Measurements from ENCODE around the gene ZNF524.

ZNF524 gene

DNA sequence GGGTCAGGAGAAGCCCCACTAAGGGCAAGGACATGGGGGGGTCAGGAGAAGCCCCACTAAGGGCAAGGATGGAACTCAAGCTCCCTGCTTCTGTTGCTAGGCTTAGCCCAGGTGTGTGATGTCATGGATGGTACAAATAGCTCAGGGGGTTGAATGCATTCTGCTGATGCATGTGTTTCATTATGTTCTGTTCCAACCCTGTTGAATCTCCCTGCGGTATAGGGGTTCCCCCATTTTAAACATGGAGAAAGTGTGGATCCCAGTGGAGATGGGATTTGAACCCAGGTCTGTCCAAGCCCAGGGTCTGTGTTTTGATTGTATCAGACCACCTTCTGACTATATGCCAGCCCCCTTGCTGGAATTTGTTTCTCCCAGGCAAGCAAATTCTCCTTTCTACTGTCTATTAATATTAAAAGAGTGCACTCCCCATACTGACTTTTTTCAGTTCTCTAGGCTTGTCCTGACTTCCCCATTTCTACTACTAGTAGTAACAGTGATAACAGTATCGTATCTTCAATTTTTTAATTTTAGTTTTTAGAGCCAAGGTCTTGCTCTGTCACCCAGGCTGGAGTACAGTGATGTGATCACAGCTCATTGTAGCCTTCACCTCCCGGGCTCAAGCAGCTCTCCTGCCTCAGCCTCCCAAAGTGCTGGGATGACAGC lies 12.0 kb downstream of the ZNF524 start:
- Histone ChIP-seq H3K36me3 (ENCODE audit: control insufficient read depth, insufficient read depth, low read length) (peaks cover 27% of the 10 kb centered on the region), H3K4me3 (ENCODE audit: low read length) (no peak overlapping the region), H3K27ac (ENCODE audit: low read length) (no peak overlapping the region), H3K27me3 (ENCODE audit: control insufficient read depth, insufficient read depth, low read length) (no peaks in the 10 kb centered on the region), H3K4me1 (ENCODE audit: control insufficient read depth, insufficient read depth, low read length) (no peaks in the 10 kb centered on the region), H3K9me3 (ENCODE audit: control insufficient read depth, insufficient read depth, low read length) (no peaks in the 10 kb centered on the region)
- no peak for DNase-seq (ENCODE audit: low read depth, low spot score)
- no CpG with 5 or more reads among the region's 3 CpGs for WGBS (ENCODE audit: insufficient coverage, insufficient read length)

- peaks cover 27% of the 10 kb centered on the region for H3K36me3 ChIP-seq (ENCODE audit: control insufficient read depth, insufficient read depth, low read length)
- H3K27me3 ChIP-seq (ENCODE audit: control insufficient read depth, insufficient read depth, low read length): no peaks in the 10 kb centered on the region
- H3K27ac ChIP-seq (ENCODE audit: low read length): no peak overlapping the region
- no peaks in the 10 kb centered on the region for H3K4me1 ChIP-seq (ENCODE audit: control insufficient read depth, insufficient read depth, low read length)
- no CpG with 5 or more reads among the region's 27 CpGs for whole genome bisulfite sequencing (ENCODE audit: insufficient coverage, insufficient read length)
- no peak overlapping the region for H3K4me3 ChIP-seq (ENCODE audit: low read length)
- DNase-seq (ENCODE audit: low read depth, low spot score): no peak
- H3K9me3 ChIP-seq (ENCODE audit: control insufficient read depth, insufficient read depth, low read length): no peaks in the 10 kb centered on the region
These were observed 13.3 kb downstream of the ZNF524 start for GRCh38 chr19:55613396-55613795.

DNA sequence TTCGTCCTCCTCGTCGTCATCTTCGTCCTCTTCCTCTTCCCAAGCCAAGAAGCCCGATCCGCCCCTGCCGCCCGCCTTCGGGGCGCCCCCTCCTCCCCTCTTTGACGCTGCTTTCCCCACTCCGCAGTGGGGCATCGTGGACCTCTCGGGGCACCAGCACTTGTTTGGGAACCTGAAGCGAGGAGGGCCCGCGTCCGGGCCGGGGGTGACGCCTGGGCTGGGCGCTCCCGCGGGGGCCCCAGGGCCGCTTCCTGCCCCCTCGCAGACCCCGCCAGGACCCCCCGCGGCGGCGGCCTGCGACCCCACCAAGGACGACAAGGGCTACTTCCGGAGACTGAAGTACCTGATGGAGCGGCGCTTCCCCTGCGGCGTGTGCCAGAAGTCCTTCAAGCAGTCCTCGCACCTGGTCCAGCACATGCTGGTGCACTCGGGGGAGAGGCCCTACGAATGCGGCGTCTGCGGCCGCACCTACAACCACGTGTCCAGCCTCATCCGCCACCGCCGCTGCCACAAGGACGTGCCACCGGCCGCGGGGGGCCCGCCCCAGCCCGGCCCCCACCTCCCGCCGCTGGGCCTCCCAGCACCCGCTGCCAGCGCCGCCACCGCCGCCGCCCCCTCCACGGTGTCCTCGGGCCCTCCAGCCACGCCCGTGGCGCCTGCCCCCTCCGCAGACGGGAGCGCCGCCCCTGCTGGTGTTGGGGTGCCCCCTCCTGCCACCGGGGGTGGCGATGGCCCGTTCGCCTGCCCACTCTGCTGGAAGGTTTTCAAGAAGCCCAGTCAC lies 14.0 kb downstream of the ZNF524 start:
- WGBS (ENCODE audit: insufficient coverage, insufficient read length): 100% methylated on average over 1 of the region's 75 CpGs
- no peak for DNase-seq (ENCODE audit: low read depth, low spot score)
- Histone ChIP-seq H3K27ac (ENCODE audit: low read length) (no peak overlapping the region), H3K4me1 (ENCODE audit: control insufficient read depth, insufficient read depth, low read length) (no peaks in the 10 kb centered on the region), H3K36me3 (ENCODE audit: control insufficient read depth, insufficient read depth, low read length) (peaks cover 27% of the 10 kb centered on the region), H3K27me3 (ENCODE audit: control insufficient read depth, insufficient read depth, low read length) (no peaks in the 10 kb centered on the region), H3K4me3 (ENCODE audit: low read length) (no peak overlapping the region), H3K9me3 (ENCODE audit: control insufficient read depth, insufficient read depth, low read length) (no peaks in the 10 kb centered on the region)

GRCh38 chr19:55614711-55615542 lies 14.8 kb downstream of the ZNF524 start:
- WGBS (ENCODE audit: insufficient coverage, insufficient read length): no CpG with 5 or more reads among the region's 98 CpGs
- Histone ChIP-seq H3K36me3 (ENCODE audit: control insufficient read depth, insufficient read depth, low read length) (peaks cover 27% of the 10 kb centered on the region), H3K9me3 (ENCODE audit: control insufficient read depth, insufficient read depth, low read length) (no peaks in the 10 kb centered on the region), H3K4me1 (ENCODE audit: control insufficient read depth, insufficient read depth, low read length) (no peaks in the 10 kb centered on the region), H3K27ac (ENCODE audit: low read length) (no peak overlapping the region), H3K27me3 (ENCODE audit: control insufficient read depth, insufficient read depth, low read length) (no peaks in the 10 kb centered on the region), H3K4me3 (ENCODE audit: low read length) (no peak overlapping the region)
- DNase-seq (ENCODE audit: low read depth, low spot score): no peak

DNA sequence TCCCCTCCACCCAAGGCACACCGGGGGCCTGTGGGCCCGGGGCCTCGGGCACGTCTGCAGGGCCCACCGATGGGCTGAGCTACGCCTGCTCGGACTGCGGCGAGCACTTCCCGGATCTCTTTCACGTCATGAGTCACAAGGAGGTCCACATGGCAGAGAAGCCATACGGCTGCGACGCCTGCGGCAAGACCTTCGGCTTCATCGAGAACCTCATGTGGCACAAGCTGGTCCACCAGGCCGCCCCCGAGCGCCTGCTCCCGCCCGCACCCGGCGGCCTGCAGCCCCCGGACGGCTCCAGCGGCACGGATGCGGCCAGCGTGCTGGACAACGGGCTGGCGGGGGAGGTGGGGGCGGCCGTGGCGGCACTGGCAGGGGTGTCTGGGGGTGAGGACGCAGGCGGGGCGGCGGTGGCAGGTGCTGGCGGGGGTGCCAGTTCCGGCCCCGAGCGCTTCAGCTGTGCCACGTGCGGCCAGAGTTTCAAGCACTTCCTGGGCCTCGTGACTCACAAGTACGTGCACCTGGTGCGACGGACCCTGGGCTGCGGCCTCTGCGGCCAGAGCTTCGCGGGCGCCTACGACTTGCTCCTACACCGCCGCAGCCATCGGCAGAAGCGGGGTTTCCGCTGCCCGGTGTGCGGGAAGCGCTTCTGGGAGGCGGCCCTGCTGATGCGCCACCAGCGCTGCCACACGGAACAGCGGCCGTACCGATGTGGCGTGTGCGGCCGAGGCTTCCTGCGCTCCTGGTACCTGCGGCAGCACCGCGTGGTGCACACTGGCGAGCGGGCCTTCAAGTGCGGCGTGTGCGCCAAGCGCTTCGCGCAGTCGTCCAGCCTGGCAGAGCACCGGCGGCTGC lies 15.7 kb downstream of the ZNF524 start:
- Histone ChIP-seq H3K4me1 (ENCODE audit: control insufficient read depth, insufficient read depth, low read length) (no peaks in the 10 kb centered on the region), H3K36me3 (ENCODE audit: control insufficient read depth, insufficient read depth, low read length) (peaks cover 27% of the 10 kb centered on the region), H3K27ac (ENCODE audit: low read length) (no peak overlapping the region), H3K4me3 (ENCODE audit: low read length) (no peak overlapping the region), H3K27me3 (ENCODE audit: control insufficient read depth, insufficient read depth, low read length) (no peaks in the 10 kb centered on the region), H3K9me3 (ENCODE audit: control insufficient read depth, insufficient read depth, low read length) (no peaks in the 10 kb centered on the region)
- no peak for DNase-seq (ENCODE audit: low read depth, low spot score)
- WGBS (ENCODE audit: insufficient coverage, insufficient read length): no CpG with 5 or more reads among the region's 88 CpGs

DNA sequence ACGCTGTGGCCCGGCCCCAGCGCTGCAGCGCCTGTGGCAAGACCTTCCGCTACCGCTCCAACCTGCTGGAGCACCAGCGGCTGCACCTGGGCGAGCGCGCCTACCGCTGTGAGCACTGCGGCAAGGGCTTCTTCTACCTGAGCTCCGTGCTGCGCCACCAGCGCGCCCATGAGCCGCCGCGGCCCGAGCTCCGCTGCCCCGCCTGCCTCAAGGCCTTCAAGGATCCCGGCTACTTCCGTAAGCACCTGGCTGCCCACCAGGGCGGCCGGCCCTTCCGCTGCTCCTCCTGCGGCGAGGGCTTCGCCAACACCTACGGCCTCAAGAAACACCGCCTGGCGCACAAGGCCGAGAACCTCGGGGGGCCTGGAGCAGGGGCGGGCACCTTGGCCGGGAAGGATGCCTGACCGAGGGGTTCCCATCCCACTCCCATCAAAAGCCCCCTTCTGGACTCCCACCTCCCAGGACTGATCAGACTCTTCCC lies 16.3 kb downstream of the ZNF524 start:
- no peak for DNase-seq (ENCODE audit: low read depth, low spot score)
- WGBS (ENCODE audit: insufficient coverage, insufficient read length): no CpG with 5 or more reads among the region's 38 CpGs
- no peaks in the 10 kb centered on the region for H3K4me1 ChIP-seq (ENCODE audit: control insufficient read depth, insufficient read depth, low read length)
- H3K9me3 ChIP-seq (ENCODE audit: control insufficient read depth, insufficient read depth, low read length): no peaks in the 10 kb centered on the region
- H3K27me3 ChIP-seq (ENCODE audit: control insufficient read depth, insufficient read depth, low read length): no peaks in the 10 kb centered on the region
- no peak overlapping the region for H3K27ac ChIP-seq (ENCODE audit: low read length)
- H3K4me3 ChIP-seq (ENCODE audit: low read length): no peak overlapping the region
- peaks cover 27% of the 10 kb centered on the region for H3K36me3 ChIP-seq (ENCODE audit: control insufficient read depth, insufficient read depth, low read length)

DNA sequence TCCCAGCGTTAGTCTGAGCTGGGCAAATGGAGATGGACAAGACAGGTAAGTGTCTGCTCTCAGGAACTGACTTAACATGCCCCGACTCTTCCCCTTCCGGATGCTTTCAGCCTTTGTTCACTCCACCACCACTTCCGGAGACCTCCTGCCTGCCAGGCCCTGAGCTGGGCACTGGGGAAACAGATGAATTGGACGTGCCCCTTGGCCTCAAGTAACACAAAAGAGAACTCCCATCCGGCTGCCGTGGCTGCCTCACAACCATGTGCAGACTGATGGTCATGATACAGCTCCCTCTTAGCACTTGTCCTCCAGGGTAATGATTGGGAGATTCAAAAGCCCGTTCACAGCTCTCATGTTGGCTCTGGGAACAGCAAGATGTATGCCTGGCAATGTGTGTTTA lies 17.3 kb downstream of the ZNF524 start:
- Histone ChIP-seq H3K27ac (ENCODE audit: low read length) (no peak overlapping the region), H3K36me3 (ENCODE audit: control insufficient read depth, insufficient read depth, low read length) (peaks cover 27% of the 10 kb centered on the region), H3K27me3 (ENCODE audit: control insufficient read depth, insufficient read depth, low read length) (no peaks in the 10 kb centered on the region), H3K4me1 (ENCODE audit: control insufficient read depth, insufficient read depth, low read length) (no peaks in the 10 kb centered on the region), H3K4me3 (ENCODE audit: low read length) (no peak overlapping the region), H3K9me3 (ENCODE audit: control insufficient read depth, insufficient read depth, low read length) (no peaks in the 10 kb centered on the region)
- no CpG with 5 or more reads among the region's 8 CpGs for WGBS (ENCODE audit: insufficient coverage, insufficient read length)
- DNase-seq (ENCODE audit: low read depth, low spot score): no peak

- WGBS (ENCODE audit: insufficient coverage, insufficient read length): no CpG with 5 or more reads among the region's 7 CpGs
- no peak overlapping the region for H3K27ac ChIP-seq (ENCODE audit: low read length)
- DNase-seq (ENCODE audit: low read depth, low spot score): no peak
- no peaks in the 10 kb centered on the region for H3K4me1 ChIP-seq (ENCODE audit: control insufficient read depth, insufficient read depth, low read length)
- peaks cover 27% of the 10 kb centered on the region for H3K36me3 ChIP-seq (ENCODE audit: control insufficient read depth, insufficient read depth, low read length)
- H3K27me3 ChIP-seq (ENCODE audit: control insufficient read depth, insufficient read depth, low read length): no peaks in the 10 kb centered on the region
- H3K4me3 ChIP-seq (ENCODE audit: low read length): no peak overlapping the region
- H3K9me3 ChIP-seq (ENCODE audit: control insufficient read depth, insufficient read depth, low read length): no peaks in the 10 kb centered on the region
These were observed 18.3 kb downstream of the ZNF524 start for GRCh38 chr19:55618426-55618825.

DNA sequence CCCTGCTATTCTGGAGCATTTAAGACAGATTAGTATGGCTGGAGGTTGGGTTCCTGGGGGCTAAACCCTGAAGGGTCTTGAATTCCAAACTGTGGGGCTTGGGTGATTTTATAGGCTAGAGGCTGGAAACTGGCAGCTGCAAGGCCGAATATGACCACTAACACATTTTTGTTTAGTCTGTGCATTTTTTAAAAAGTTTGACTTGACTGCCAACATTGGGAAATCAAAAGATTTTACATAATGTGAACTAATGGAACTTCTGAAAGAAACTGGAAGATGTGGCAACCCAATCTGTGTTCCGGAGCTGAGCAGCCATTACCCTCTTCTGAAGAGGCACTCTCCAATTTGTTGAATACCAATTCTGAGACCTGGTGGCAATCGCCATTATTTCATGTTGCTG lies 19.2 kb downstream of the ZNF524 start:
- H3K36me3 ChIP-seq (ENCODE audit: control insufficient read depth, insufficient read depth, low read length): peaks cover 22% of the 10 kb centered on the region
- no peaks in the 10 kb centered on the region for H3K9me3 ChIP-seq (ENCODE audit: control insufficient read depth, insufficient read depth, low read length)
- no CpG with 5 or more reads among the region's 3 CpGs for WGBS (ENCODE audit: insufficient coverage, insufficient read length)
- H3K27ac ChIP-seq (ENCODE audit: low read length): no peak overlapping the region
- no peaks in the 10 kb centered on the region for H3K27me3 ChIP-seq (ENCODE audit: control insufficient read depth, insufficient read depth, low read length)
- DNase-seq (ENCODE audit: low read depth, low spot score): no peak
- no peak overlapping the region for H3K4me3 ChIP-seq (ENCODE audit: low read length)
- H3K4me1 ChIP-seq (ENCODE audit: control insufficient read depth, insufficient read depth, low read length): no peaks in the 10 kb centered on the region
